ENCODE data around the gene CACNA1I. TPM values are rescaled to one million over a fixed set of nuclear protein-coding genes. Genes with fewer than 3 reads are reported as not detected.

CACNA1I gene
- total RNA-seq, 1 donor from 2014 or later: 0.32 TPM

- no peaks in the 10 kb centered on the region for H3K4me1 ChIP-seq
- intact Hi-C loops (cut with DNase I): no loop called here
- no peaks in the 10 kb centered on the region for H3K27me3 ChIP-seq
- H3K36me3 ChIP-seq: no peaks in the 10 kb centered on the region
- no peak overlapping the region for H3K4me3 ChIP-seq
- H3K9me3 ChIP-seq: peaks cover 10% of the 10 kb centered on the region
- no peak for DNase-seq
- ATAC-seq: no peak
- no peak overlapping the region for H3K27ac ChIP-seq
- no peak for TF ChIP-seq CTCF (IDR thresholded peaks at IDR 0.05)
Measured at GRCh38 chr22:39669432-39669831, 98.9 kb downstream of the CACNA1I start.

GRCh38 chr22:39671936-39672335 is 101.4 kb downstream of the CACNA1I start:
- no peaks in the 10 kb centered on the region for H3K4me1 ChIP-seq
- H3K27ac ChIP-seq: no peak overlapping the region
- intact Hi-C loops (cut with DNase I): no loop called here
- ATAC-seq (no peak), DNase-seq (no peak)
- H3K4me3 ChIP-seq: no peak overlapping the region
- no peaks in the 10 kb centered on the region for H3K36me3 ChIP-seq
- peaks cover 10% of the 10 kb centered on the region for H3K9me3 ChIP-seq
- H3K27me3 ChIP-seq: peaks cover 3% of the 10 kb centered on the region
- no peak for TF ChIP-seq CTCF (IDR thresholded peaks at IDR 0.05)

GRCh38 chr22:39674536-39674935 is 104.0 kb downstream of the CACNA1I start:
- Histone ChIP-seq H3K27ac (no peak overlapping the region), H3K36me3 (no peaks in the 10 kb centered on the region), H3K27me3 (peaks cover 3% of the 10 kb centered on the region), H3K4me3 (no peak overlapping the region), H3K4me1 (no peaks in the 10 kb centered on the region), H3K9me3 (peaks cover 10% of the 10 kb centered on the region)
- no peak for ATAC-seq
- intact Hi-C loops (cut with DNase I): no loop called here
- DNase-seq: no peak
- TF ChIP-seq CTCF (IDR thresholded peaks at IDR 0.05): no peak

- Histone ChIP-seq H3K27me3 (peaks cover 3% of the 10 kb centered on the region), H3K4me3 (no peak overlapping the region), H3K9me3 (peaks cover 10% of the 10 kb centered on the region), H3K4me1 (no peaks in the 10 kb centered on the region), H3K36me3 (no peaks in the 10 kb centered on the region), H3K27ac (no peak overlapping the region)
- intact Hi-C loops (cut with DNase I): no loop called here
- ATAC-seq (no peak), DNase-seq (no peak)
- TF ChIP-seq CTCF (IDR thresholded peaks at IDR 0.05): no peak
Measured at GRCh38 chr22:39675947-39676346, 105.4 kb downstream of the CACNA1I start.

- intact Hi-C loops (cut with DNase I): no loop called here
- Histone ChIP-seq H3K9me3 (no peaks in the 10 kb centered on the region), H3K27me3 (peaks cover 8% of the 10 kb centered on the region), H3K36me3 (no peaks in the 10 kb centered on the region), H3K27ac (no peak overlapping the region), H3K4me3 (no peak overlapping the region), H3K4me1 (no peaks in the 10 kb centered on the region)
- no peak for TF ChIP-seq CTCF (IDR thresholded peaks at IDR 0.05)
- no peak for ATAC-seq
- no peak for DNase-seq
Measured at GRCh38 chr22:39677967-39678366, 107.4 kb downstream of the CACNA1I start.

GRCh38 chr22:39678862-39679490 is 108.4 kb downstream of the CACNA1I start:
- ATAC-seq (no peak), DNase-seq (no peak)
- TF ChIP-seq CTCF (IDR thresholded peaks at IDR 0.05): no peak
- intact Hi-C loops (cut with DNase I): no loop called here
- no peaks in the 10 kb centered on the region for H3K4me1 ChIP-seq
- H3K27ac ChIP-seq: no peak overlapping the region
- H3K9me3 ChIP-seq: no peaks in the 10 kb centered on the region
- peaks cover 15% of the 10 kb centered on the region for H3K27me3 ChIP-seq
- no peak overlapping the region for H3K4me3 ChIP-seq
- H3K36me3 ChIP-seq: no peaks in the 10 kb centered on the region
